Left ventricle myocardium inferior (tissue), 1 donor: Measurements from ENCODE around the gene NME7. TPM values are rescaled to one million over a fixed set of nuclear protein-coding genes. Genes with fewer than 3 reads are reported as not detected.
A peak's percentile ranks its signal among the peaks of the same experiment; 100 is the strongest.
"Not testable (repeated sequence)": the region's sequence is repeated elsewhere in the genome, so short reads cannot be mapped to it uniquely, and the experiment has no call there.

Source experiments
- DNase-seq: peaks from one replicate; pipeline ENCODE4 v3.0.0-alpha.2; 2020
- H3K27ac ChIP-seq: fragments of 200-600 bp; replicated peaks from 2 replicates; pipeline ENCODE4 v1.8.0; 2021
- H3K27me3 ChIP-seq: fragments of 200-600 bp; 2 replicates; pipeline ENCODE4 v1.8.0; 2021; ENCODE audit warnings: low read depth
- H3K36me3 ChIP-seq: fragments of 200-600 bp; 2 replicates; pipeline ENCODE4 v1.8.0; 2021
- H3K4me1 ChIP-seq: fragments of 200-600 bp; 2 replicates; pipeline ENCODE4 v1.8.0; 2021
- H3K4me3 ChIP-seq: fragments of 200-600 bp; 2 replicates; pipeline ENCODE4 v1.8.0; 2021; ENCODE audit warnings: mild to moderate bottlenecking, moderate library complexity
- H3K9me3 ChIP-seq: fragments of 200-600 bp; replicated peaks from 2 replicates; pipeline ENCODE4 v1.8.0; 2021
- intact Hi-C: fragments of 100-400 bp; cut with micrococcal nuclease; formaldehyde crosslinking; loops from one replicate; pipeline ENCODE4 v1.11.0; 2022
- total RNA-seq: library from RNA; stranded (reverse); fragmentation: NEBNext Ultra II Directional; extraction: Animal tissue kit (Norgen Biotek cat#: 25700); gene quantifications from one replicate; pipeline ENCODE4 v1.2.1, GENCODE V29; 2021
- TF ChIP-seq, protein P1 (sequence below): fragments of 200-600 bp; IDR thresholded peaks from 2 replicates; pipeline ENCODE4 v1.8.0; 2021; ENCODE audit warnings: antibody characterized with exemption, mild to moderate bottlenecking, borderline replicate concordance
- donor health status: DM: no; HTN: yes; CAD: no; lungs with severe emphysema.

Gene NME7
- total RNA-seq, 1 donor from 2014 or later, result 13.1 TPM

DNA sequence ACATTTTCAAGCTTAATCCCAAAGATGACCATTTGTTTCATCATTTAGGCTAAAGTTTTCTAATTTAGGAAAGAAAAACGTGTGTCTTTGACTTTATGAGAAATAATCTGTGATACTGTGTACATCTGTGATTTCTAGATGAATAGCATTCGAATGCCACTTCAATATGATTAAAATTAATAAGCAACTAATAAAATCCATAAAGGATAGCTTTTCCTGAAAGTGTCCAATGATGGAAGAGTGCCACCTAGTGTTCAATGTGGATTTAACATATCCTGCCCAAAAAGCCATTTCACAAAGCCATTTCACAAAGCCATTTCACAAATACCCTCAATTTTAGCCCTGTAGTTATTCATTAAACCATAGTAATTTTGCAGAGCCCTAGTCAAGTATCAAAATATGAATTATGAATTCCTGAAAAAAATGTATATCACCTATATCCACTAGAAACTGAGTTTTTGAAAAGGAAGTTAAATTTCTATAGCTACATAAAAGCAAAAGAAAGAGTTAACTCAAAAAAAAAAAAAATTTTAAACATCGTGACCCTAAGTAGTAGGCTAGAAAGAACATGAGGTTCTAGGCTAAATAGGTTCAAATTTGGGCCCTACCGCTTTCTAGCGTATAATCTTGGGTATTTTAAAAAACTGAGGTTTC is 19.1 kb downstream of the NME7 start:
- H3K4me3 ChIP-seq, result no peak overlapping the region
- DNase-seq, result no peak
- no peaks in the 10 kb centered on the region for H3K27me3 ChIP-seq
- no peaks in the 10 kb centered on the region for H3K4me1 ChIP-seq
- intact Hi-C loops, result loop anchor here (5.0 kb wide), 1 partner anchor 746 kb away; no protein-coding TSS in a partner anchor
- no peaks in the 10 kb centered on the region for H3K36me3 ChIP-seq
- TF ChIP-seq, protein P1, sequence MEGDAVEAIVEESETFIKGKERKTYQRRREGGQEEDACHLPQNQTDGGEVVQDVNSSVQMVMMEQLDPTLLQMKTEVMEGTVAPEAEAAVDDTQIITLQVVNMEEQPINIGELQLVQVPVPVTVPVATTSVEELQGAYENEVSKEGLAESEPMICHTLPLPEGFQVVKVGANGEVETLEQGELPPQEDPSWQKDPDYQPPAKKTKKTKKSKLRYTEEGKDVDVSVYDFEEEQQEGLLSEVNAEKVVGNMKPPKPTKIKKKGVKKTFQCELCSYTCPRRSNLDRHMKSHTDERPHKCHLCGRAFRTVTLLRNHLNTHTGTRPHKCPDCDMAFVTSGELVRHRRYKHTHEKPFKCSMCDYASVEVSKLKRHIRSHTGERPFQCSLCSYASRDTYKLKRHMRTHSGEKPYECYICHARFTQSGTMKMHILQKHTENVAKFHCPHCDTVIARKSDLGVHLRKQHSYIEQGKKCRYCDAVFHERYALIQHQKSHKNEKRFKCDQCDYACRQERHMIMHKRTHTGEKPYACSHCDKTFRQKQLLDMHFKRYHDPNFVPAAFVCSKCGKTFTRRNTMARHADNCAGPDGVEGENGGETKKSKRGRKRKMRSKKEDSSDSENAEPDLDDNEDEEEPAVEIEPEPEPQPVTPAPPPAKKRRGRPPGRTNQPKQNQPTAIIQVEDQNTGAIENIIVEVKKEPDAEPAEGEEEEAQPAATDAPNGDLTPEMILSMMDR, result peak; percentile 86
- no peak overlapping the region for H3K27ac ChIP-seq
- peaks cover 8% of the 10 kb centered on the region for H3K9me3 ChIP-seq

DNA sequence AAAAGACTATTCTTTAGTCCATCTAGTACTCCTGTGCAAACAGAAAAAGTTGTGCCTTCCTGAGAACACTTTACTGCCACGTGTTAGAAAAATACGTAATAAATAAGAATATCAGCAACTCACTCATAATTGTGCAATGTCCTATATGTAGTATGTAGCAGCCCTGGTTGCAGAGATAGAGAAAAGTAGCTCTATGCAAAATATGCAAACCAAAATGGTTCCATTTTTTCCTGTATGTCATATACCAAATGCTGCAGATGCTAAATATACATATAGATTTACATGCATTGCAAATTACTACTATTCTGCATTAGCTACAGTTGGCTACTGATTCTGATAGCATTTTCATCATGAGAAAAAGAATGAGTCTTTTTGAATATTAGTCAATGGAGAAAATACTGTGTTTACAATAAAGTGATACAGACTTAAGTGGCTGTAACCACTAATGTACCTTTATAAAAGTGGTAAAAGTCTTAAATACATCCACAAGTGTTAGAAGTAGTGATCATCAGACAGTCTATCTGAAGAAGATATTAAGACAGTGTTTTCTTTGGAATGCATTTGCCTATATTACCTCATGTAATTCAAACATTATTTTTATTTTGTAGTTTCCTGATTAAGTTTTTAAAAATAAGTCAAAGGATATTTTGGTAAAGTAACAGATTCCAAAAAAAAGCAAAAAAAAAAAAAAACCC is 19.8 kb downstream of the NME7 start:
- no peak overlapping the region for H3K4me3 ChIP-seq
- no peak overlapping the region for H3K27ac ChIP-seq
- no peaks in the 10 kb centered on the region for H3K27me3 ChIP-seq
- TF ChIP-seq, protein P1, result no peak
- intact Hi-C loops, result loop anchor here (5.0 kb wide), 1 partner anchor 746 kb away; no protein-coding TSS in a partner anchor
- peaks cover 2% of the 10 kb centered on the region for H3K9me3 ChIP-seq
- no peaks in the 10 kb centered on the region for H3K4me1 ChIP-seq
- H3K36me3 ChIP-seq, result no peaks in the 10 kb centered on the region
- no peak for DNase-seq

DNA sequence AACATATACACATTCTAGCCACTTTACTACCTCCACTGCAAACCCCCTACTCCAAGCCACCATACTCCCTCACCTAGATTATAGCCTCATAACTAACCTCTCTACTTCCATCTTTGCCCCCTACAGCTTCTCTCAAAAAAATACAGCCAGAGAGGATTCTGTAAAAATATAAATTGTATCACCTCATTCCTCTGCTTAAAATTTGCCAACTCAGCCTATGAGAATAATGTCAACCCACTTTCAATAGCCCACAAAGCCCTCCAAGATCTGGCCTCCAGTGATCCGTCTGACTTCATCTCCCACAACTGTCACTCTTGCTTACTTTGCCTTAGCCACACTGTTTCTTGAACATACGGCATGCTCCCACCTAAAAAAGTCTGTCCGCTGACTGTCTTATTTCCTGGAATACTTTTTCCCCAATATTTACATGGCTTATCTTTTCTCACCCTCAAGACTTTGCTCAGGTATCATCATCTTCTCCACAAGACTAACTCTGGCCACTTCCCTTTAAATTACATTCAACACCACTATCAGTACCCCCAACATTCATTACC is 21.5 kb downstream of the NME7 start:
- Histone ChIP-seq H3K27me3 (no peaks in the 10 kb centered on the region), H3K9me3 (no peaks in the 10 kb centered on the region), H3K4me3 (no peak overlapping the region), H3K4me1 (no peaks in the 10 kb centered on the region), H3K36me3 (no peaks in the 10 kb centered on the region), H3K27ac (no peak overlapping the region)
- intact Hi-C loops, result loop anchor here (5.0 kb wide), 1 partner anchor 744 kb away; no protein-coding TSS in a partner anchor
- DNase-seq, result no peak
- TF ChIP-seq, protein P1, result no peak

DNA sequence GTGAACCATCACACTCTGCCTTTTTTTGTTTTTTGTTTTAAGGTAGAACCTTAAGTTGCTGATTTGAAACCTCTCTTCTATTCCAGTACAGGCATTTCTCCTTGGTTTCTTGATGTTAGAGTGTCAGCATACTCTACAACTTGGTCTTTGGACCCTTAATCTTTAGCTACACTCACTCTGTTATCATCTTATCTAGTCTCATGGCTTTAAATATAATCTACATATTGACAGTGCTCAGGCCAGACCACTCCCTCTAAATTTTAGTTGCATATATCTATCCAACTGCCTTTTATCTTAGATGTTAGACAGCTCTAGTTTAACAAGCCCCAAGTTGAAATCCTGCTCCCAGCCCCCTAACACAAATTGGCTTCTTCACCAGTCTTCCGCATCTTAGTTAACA is 22.1 kb downstream of the NME7 start:
- no peak overlapping the region for H3K27ac ChIP-seq
- TF ChIP-seq, protein P1, result no peak
- H3K36me3 ChIP-seq, result no peaks in the 10 kb centered on the region
- no peaks in the 10 kb centered on the region for H3K27me3 ChIP-seq
- no peak overlapping the region for H3K4me3 ChIP-seq
- DNase-seq, result no peak
- no peaks in the 10 kb centered on the region for H3K9me3 ChIP-seq
- intact Hi-C loops, result loop anchor here (5.0 kb wide), 1 partner anchor 743 kb away; no protein-coding TSS in a partner anchor
- no peaks in the 10 kb centered on the region for H3K4me1 ChIP-seq

DNA sequence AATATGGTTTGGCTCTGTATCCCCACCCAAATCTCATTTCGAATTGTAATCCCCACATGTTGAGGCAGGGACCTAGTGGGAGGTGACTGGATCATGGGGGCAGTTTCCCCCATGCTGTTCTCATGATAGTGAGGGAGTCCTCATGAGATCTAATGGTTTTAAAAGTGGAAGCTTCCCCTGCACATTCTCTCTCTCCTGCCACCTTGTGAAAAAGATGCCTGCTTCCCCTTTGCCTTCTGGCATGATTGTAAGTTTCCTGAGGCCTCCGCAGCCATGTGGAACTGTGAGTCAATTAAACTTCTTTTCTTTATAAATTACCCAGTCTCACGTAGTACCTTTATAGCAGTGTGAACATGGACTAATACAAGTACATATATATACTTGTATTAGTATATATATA is 25.5 kb downstream of the NME7 start:
- H3K27me3 ChIP-seq, H3K36me3 ChIP-seq, H3K27ac ChIP-seq, H3K4me1 ChIP-seq, H3K4me3 ChIP-seq, intact Hi-C loops, DNase-seq, H3K9me3 ChIP-seq: not testable (repeated sequence)

DNA sequence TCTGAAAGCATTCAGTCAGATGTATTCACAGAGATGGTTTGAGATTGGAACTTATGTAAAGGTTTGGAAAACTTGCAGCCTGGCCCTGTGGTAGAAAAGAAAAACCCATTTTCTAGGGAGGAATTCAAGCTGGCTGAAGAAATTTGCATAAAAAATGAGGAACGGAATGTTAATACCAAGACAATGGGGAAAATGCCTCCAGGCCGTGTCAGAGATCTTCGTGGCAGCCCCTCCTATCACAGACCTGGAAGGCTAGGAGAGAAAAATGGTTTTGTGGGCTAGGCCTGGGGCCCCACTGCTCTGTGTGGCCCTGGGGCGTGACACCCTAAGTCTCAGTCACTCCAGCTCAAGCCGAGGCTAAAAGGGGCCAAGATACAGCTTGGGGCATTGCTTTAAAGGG is 26.7 kb downstream of the NME7 start:
- TF ChIP-seq, protein P1, result no peak
- intact Hi-C loops, result no loop called here

More for the DNA sequence above, 26.7 kb downstream of the NME7 start:
- Histone ChIP-seq H3K27me3 (no peaks in the 10 kb centered on the region), H3K4me3 (no peak overlapping the region), H3K4me1 (no peaks in the 10 kb centered on the region), H3K9me3 (no peaks in the 10 kb centered on the region), H3K36me3 (no peaks in the 10 kb centered on the region), H3K27ac (no peak overlapping the region)
- no peak for DNase-seq
